HFFc6 (cell line): ENCODE results near the gene FGFRL1. TPM values are rescaled to one million over a fixed set of nuclear protein-coding genes. Genes with fewer than 3 reads are reported as not detected.

Experiments used
- DNase-seq: peaks from one replicate; pipeline ENCODE4 v3.0.0-alpha.2; 2018
- H3K27ac Mint-ChIP-seq: 2 replicates; pipeline ENCODE4 v1.8.0; 2020; ENCODE audit warnings: mild to moderate bottlenecking, mixed read lengths
- H3K27me3 Mint-ChIP-seq: 2 replicates; pipeline ENCODE4 v1.8.0; 2021; ENCODE audit warnings: mild to moderate bottlenecking, moderate library complexity, mixed read lengths; ENCODE audit not compliant: insufficient read depth
- H3K36me3 Mint-ChIP-seq: 2 replicates; pipeline ENCODE4 v1.8.0; 2021; ENCODE audit warnings: low read depth, mixed read lengths
- H3K4me1 Mint-ChIP-seq: 2 replicates; pipeline ENCODE4 v1.8.0; 2020; ENCODE audit warnings: low read depth, mixed read lengths
- H3K4me3 Mint-ChIP-seq: 2 replicates; pipeline ENCODE4 v1.8.0; 2020; ENCODE audit warnings: mild to moderate bottlenecking, moderate library complexity, mixed read lengths
- H3K9me3 Mint-ChIP-seq: 2 replicates; pipeline ENCODE4 v1.8.0; 2020; ENCODE audit warnings: mild to moderate bottlenecking, mixed read lengths
- CTCF ChIP-seq: fragments of 200-600 bp; sonication (generic); IDR thresholded peaks from 2 replicates; pipeline ENCODE4 v1.5.0; 2021; ENCODE audit warnings: antibody characterized with exemption, mild to moderate bottlenecking
- total RNA-seq, 6 experiments: library from RNA; stranded (reverse); fragmentation: NEBNext Ultra II Directional; extraction: Animal tissue kit (Norgen Biotek cat#: 25700); gene quantifications; 2 replicates in 1 of 6; 3 replicates in 5 of 6; pipeline ENCODE4 v1.2.3, GENCODE V29; 2021

Gene FGFRL1
- total RNA-seq, 6 experiments from 2014 or later, result 15.4 to 40.8 (median 17.3) TPM

DNA sequence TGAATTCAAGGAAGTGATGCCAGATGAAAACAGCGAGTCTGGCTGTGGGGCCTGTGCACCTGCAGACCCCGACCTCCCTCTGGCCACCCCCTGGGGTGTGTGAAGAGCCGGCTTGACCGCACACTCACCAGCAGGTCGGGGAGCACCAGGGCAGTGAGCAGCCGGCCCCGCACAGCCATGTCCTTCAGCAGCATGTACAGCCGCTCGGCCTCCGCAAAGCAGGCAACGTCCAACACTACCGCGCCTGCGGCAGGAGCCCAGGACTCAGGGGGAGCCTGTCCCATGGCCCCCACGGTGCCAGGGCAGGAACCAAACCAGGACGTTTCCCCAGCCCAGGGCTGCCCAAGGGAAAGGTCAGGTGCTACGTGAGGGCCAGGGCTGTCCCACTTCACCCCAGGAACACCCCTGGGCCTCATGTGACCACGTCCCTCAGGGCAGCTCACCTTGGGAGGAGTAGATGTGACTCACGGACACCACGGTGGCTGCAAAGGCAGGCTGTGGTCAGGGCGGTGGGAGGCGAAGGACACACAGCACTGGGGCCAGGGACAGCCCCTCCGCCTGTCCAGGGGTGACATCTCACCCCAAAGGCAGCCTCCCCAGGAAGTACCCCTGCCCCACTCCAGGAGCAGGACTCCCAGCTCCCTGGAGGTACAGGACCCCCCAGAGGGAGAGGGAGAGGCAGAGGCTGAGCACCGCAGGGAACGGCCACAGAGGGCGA lies 46.2 kb upstream of the FGFRL1 start:
- H3K4me1 Mint-ChIP-seq, result no peaks in the 10 kb centered on the region
- no peak overlapping the region for H3K4me3 Mint-ChIP-seq
- H3K36me3 Mint-ChIP-seq, result no peaks in the 10 kb centered on the region
- DNase-seq, result no peak
- H3K9me3 Mint-ChIP-seq, result no peaks in the 10 kb centered on the region
- no peak overlapping the region for H3K27ac Mint-ChIP-seq
- TF ChIP-seq CTCF, result no peak
- H3K27me3 Mint-ChIP-seq, result peaks cover 1% of the 10 kb centered on the region

- Mint-ChIP-seq H3K27me3 (peaks cover 1% of the 10 kb centered on the region), H3K9me3 (no peaks in the 10 kb centered on the region), H3K27ac (no peak overlapping the region), H3K36me3 (no peaks in the 10 kb centered on the region; the same call in 1 of the 2 replicates), H3K4me1 (peaks cover 4% of the 10 kb centered on the region), H3K4me3 (no peak overlapping the region)
- no peak for TF ChIP-seq CTCF
- no peak for DNase-seq
Measured at GRCh38 chr4:965766-966134, 45.7 kb upstream of the FGFRL1 start.

DNA sequence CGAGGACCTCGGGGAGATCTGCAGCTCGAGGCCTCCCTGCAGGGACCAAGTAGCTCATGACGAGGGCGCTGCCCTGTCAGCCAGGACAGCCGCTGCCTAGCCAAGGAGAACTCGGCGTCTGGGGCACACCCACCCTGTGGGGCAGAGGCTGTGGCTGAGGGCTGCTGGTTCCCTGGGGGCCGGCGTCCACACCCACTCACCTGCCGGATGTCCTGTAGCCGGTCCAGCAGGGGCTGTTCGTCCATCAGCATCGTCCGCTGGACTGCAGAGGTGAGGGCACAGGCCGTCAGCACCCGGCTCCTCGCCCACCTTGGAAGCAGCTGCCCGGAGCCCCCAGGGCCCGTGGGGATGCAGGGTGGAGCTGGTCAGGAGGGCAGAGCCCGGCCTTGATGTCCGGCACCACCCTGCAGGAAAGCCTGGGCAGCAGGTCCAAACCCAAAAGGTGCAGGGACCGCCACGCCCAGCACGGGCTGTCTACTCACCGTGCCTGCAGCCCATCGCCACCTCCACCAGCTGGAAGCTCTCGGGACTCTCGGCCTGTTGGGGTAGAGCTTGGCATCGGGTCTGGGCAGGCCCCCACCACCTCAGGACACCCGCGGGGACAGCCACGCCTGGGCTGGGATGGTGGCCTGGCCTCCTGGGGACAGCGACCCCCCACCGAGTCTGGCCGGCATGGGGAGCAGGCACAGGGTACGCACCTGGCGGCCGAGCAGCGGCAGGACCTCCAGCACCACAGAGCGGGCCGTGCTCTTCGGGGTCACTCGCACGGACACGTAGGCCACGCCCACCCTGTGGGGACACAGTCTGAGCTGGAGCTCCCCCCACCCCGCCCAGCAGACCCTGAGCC lies 44.9 kb upstream of the FGFRL1 start:
- no peaks in the 10 kb centered on the region for H3K9me3 Mint-ChIP-seq
- H3K4me1 Mint-ChIP-seq, result peaks cover 7% of the 10 kb centered on the region
- DNase-seq, result no peak
- no peaks in the 10 kb centered on the region; the same call in 1 of the 2 replicates for H3K36me3 Mint-ChIP-seq
- H3K27ac Mint-ChIP-seq, result no peak overlapping the region
- TF ChIP-seq CTCF, result no peak
- H3K27me3 Mint-ChIP-seq, result peaks cover 1% of the 10 kb centered on the region
- no peak overlapping the region for H3K4me3 Mint-ChIP-seq

GRCh38 chr4:967113-968104 lies 44.0 kb upstream of the FGFRL1 start:
- DNase-seq, result no peak
- Mint-ChIP-seq H3K27me3 (no peaks in the 10 kb centered on the region; the same call in 1 of the 2 replicates), H3K4me1 (peaks cover 7% of the 10 kb centered on the region), H3K27ac (no peak overlapping the region), H3K36me3 (no peaks in the 10 kb centered on the region; the same call in 1 of the 2 replicates), H3K9me3 (no peaks in the 10 kb centered on the region), H3K4me3 (no peak overlapping the region)
- TF ChIP-seq CTCF, result no peak

DNA sequence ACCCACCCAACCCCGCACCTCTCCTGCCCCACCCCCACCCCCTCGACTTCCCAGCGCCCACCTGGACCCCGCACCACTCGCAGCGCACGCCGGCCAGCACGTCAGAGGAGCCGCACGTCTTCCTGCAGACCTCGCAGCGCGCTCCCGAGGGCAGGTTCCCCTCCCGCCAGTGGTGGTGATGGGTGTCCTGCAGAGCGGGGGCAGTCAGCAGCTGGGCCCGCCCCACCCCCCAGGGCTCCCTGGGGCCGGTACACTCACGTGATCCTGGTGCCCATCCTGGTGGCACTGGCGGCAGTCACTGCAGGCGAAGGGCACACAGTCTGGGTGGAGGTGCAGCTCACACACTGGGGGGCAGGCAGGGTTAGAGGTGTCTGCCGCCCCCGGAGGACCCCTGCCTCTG lies 43.2 kb upstream of the FGFRL1 start:
- no peak for TF ChIP-seq CTCF
- peaks cover 7% of the 10 kb centered on the region for H3K4me1 Mint-ChIP-seq
- H3K36me3 Mint-ChIP-seq, result no peaks in the 10 kb centered on the region; the same call in 1 of the 2 replicates
- no peak for DNase-seq
- no peak overlapping the region for H3K27ac Mint-ChIP-seq
- no peak overlapping the region for H3K4me3 Mint-ChIP-seq
- H3K9me3 Mint-ChIP-seq, result no peaks in the 10 kb centered on the region
- H3K27me3 Mint-ChIP-seq, result no peaks in the 10 kb centered on the region; the same call in 1 of the 2 replicates
